ENCODE data around the gene SHLD2.
"Not testable (repeated sequence)": the region's sequence is repeated elsewhere in the genome, so short reads cannot be mapped to it uniquely, and the experiment has no call there.

SHLD2 gene

GRCh38 chr10:87072449-87072848, 22.6 kb upstream of the SHLD2 start:
- no peak for DNase-seq (ENCODE audit: low spot score in 2 of 2)
- Histone ChIP-seq H3K4me1 (peaks cover 2% of the 10 kb centered on the region; the same call in 1 of the 2 replicates), H3K4me3 (no peak overlapping the region), H3K36me3 (replicated peaks) (peaks cover 51% of the 10 kb centered on the region), H3K9me3 (no peaks in the 10 kb centered on the region), H3K27me3 (ENCODE audit: low read depth) (no peaks in the 10 kb centered on the region)
- in situ Hi-C loops (cut with MboI; ENCODE audit: low sequenced_read_pairs) = no loop called here

GRCh38 chr10:87076421-87076820, 18.6 kb upstream of the SHLD2 start:
- H3K9me3 ChIP-seq; in situ Hi-C loops (cut with MboI; ENCODE audit: low sequenced_read_pairs); H3K27me3 ChIP-seq (ENCODE audit: low read depth); H3K4me3 ChIP-seq; H3K4me1 ChIP-seq; DNase-seq (ENCODE audit: low spot score in 2 of 2): not testable (repeated sequence)
- H3K36me3 ChIP-seq (replicated peaks) = peaks cover 26% of the 10 kb centered on the region

- Histone ChIP-seq H3K27me3 (ENCODE audit: low read depth) (no peaks in the 10 kb centered on the region), H3K4me1 (peaks cover 9% of the 10 kb centered on the region), H3K4me3 (no peak overlapping the region), H3K9me3 (no peaks in the 10 kb centered on the region), H3K36me3 (replicated peaks) (peaks cover 14% of the 10 kb centered on the region)
- DNase-seq (ENCODE audit: low spot score in 2 of 2) = no peak
- in situ Hi-C loops (cut with MboI; ENCODE audit: low sequenced_read_pairs) = no loop called here
Observed at GRCh38 chr10:87079106-87079836, 15.7 kb upstream of the SHLD2 start.

- H3K4me3 ChIP-seq; H3K27me3 ChIP-seq (ENCODE audit: low read depth); in situ Hi-C loops (cut with MboI; ENCODE audit: low sequenced_read_pairs); DNase-seq (ENCODE audit: low spot score in 2 of 2); H3K9me3 ChIP-seq; H3K36me3 ChIP-seq (replicated peaks); H3K4me1 ChIP-seq: not testable (repeated sequence)
Observed at GRCh38 chr10:87080621-87081020, 14.4 kb upstream of the SHLD2 start.

GRCh38 chr10:87081574-87081973, 13.4 kb upstream of the SHLD2 start:
- H3K36me3 ChIP-seq (replicated peaks); H3K4me1 ChIP-seq; DNase-seq (ENCODE audit: low spot score in 2 of 2); H3K4me3 ChIP-seq; H3K27me3 ChIP-seq (ENCODE audit: low read depth); H3K9me3 ChIP-seq; in situ Hi-C loops (cut with MboI; ENCODE audit: low sequenced_read_pairs): not testable (repeated sequence)

- H3K9me3 ChIP-seq; H3K4me1 ChIP-seq; H3K27me3 ChIP-seq (ENCODE audit: low read depth); in situ Hi-C loops (cut with MboI; ENCODE audit: low sequenced_read_pairs); H3K4me3 ChIP-seq; H3K36me3 ChIP-seq (replicated peaks): not testable (repeated sequence)
- DNase-seq (ENCODE audit: low spot score in 2 of 2) = peak; percentile 27 to 46
Observed at GRCh38 chr10:87082219-87082618, 12.8 kb upstream of the SHLD2 start.

- H3K36me3 ChIP-seq (replicated peaks) = peaks cover 11% of the 10 kb centered on the region
- H3K4me3 ChIP-seq; H3K27me3 ChIP-seq (ENCODE audit: low read depth); H3K9me3 ChIP-seq; H3K4me1 ChIP-seq; DNase-seq (ENCODE audit: low spot score in 2 of 2); in situ Hi-C loops (cut with MboI; ENCODE audit: low sequenced_read_pairs): not testable (repeated sequence)
Observed at GRCh38 chr10:87083576-87084290, 11.3 kb upstream of the SHLD2 start.

- H3K4me1 ChIP-seq; H3K27me3 ChIP-seq (ENCODE audit: low read depth); H3K9me3 ChIP-seq; H3K4me3 ChIP-seq; in situ Hi-C loops (cut with MboI; ENCODE audit: low sequenced_read_pairs); DNase-seq (ENCODE audit: low spot score in 2 of 2): not testable (repeated sequence)
- H3K36me3 ChIP-seq (replicated peaks) = peaks cover 17% of the 10 kb centered on the region
Observed at GRCh38 chr10:87084291-87084782, 10.7 kb upstream of the SHLD2 start.

- Histone ChIP-seq H3K4me1 (peaks cover 11% of the 10 kb centered on the region), H3K4me3 (no peak overlapping the region), H3K27me3 (ENCODE audit: low read depth) (no peaks in the 10 kb centered on the region), H3K9me3 (no peaks in the 10 kb centered on the region), H3K36me3 (replicated peaks) (peaks cover 19% of the 10 kb centered on the region)
- in situ Hi-C loops (cut with MboI; ENCODE audit: low sequenced_read_pairs) = no loop called here
- no peak for DNase-seq (ENCODE audit: low spot score in 2 of 2)
Observed at GRCh38 chr10:87085537-87085936, 9.5 kb upstream of the SHLD2 start.

- Histone ChIP-seq H3K27me3 (ENCODE audit: low read depth) (no peaks in the 10 kb centered on the region), H3K4me1 (peaks cover 15% of the 10 kb centered on the region; the same call in 1 of the 2 replicates), H3K9me3 (no peaks in the 10 kb centered on the region), H3K36me3 (replicated peaks) (peaks cover 19% of the 10 kb centered on the region), H3K4me3 (no peak overlapping the region)
- no peak for DNase-seq (ENCODE audit: low spot score in 2 of 2)
- in situ Hi-C loops (cut with MboI; ENCODE audit: low sequenced_read_pairs) = no loop called here
Observed at GRCh38 chr10:87089746-87090145, 5.3 kb upstream of the SHLD2 start.

GRCh38 chr10:87090779-87091178, 4.2 kb upstream of the SHLD2 start:
- Histone ChIP-seq H3K36me3 (replicated peaks) (peaks cover 19% of the 10 kb centered on the region), H3K4me3 (no peak overlapping the region), H3K27me3 (ENCODE audit: low read depth) (no peaks in the 10 kb centered on the region), H3K4me1 (peaks cover 15% of the 10 kb centered on the region; the same call in 1 of the 2 replicates), H3K9me3 (no peaks in the 10 kb centered on the region)
- in situ Hi-C loops (cut with MboI; ENCODE audit: low sequenced_read_pairs) = no loop called here
- DNase-seq (ENCODE audit: low spot score in 2 of 2) = no peak

GRCh38 chr10:87092376-87092860, 2.6 kb upstream of the SHLD2 start:
- Histone ChIP-seq H3K27me3 (ENCODE audit: low read depth) (no peaks in the 10 kb centered on the region), H3K9me3 (no peaks in the 10 kb centered on the region), H3K4me3 (peak overlapping the region; percentile 49), H3K36me3 (replicated peaks) (peaks cover 18% of the 10 kb centered on the region), H3K4me1 (peaks cover 22% of the 10 kb centered on the region)
- in situ Hi-C loops (cut with MboI; ENCODE audit: low sequenced_read_pairs) = no loop called here
- no peak for DNase-seq (ENCODE audit: low spot score in 2 of 2)

- in situ Hi-C loops (cut with MboI; ENCODE audit: low sequenced_read_pairs) = no loop called here
- Histone ChIP-seq H3K9me3 (no peaks in the 10 kb centered on the region), H3K4me1 (peaks cover 22% of the 10 kb centered on the region), H3K27me3 (ENCODE audit: low read depth) (no peaks in the 10 kb centered on the region), H3K36me3 (replicated peaks) (peaks cover 22% of the 10 kb centered on the region), H3K4me3 (peak overlapping the region; percentile 49)
- DNase-seq (ENCODE audit: low spot score in 2 of 2) = peak; percentile 77 to 83
Observed at GRCh38 chr10:87092861-87093631, 2.0 kb upstream of the SHLD2 start.

Measured in HAP-1 (cell line).